Measurements from ENCODE around the gene PHACTR1.

DNA sequence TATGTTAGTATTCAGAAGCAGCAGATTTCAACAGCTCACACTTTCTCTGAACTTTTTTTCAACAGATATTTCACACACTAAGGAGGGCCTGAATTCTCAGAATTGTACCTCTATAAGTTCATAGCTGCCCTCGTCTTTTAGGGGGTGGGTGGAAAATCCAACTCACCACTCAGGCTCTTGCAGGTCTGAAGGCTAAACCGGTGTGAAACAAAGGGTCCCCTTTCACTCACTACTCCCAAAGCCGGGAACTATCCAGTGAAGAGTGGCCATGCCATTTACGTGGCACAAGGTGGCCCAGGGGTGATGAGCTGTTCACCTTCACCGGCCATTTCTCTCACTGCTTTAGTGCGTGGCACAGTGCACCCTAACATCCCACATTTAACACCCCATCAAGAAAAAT is 587.5 kb downstream of the PHACTR1 start:
- TF ChIP-seq, protein P1, sequence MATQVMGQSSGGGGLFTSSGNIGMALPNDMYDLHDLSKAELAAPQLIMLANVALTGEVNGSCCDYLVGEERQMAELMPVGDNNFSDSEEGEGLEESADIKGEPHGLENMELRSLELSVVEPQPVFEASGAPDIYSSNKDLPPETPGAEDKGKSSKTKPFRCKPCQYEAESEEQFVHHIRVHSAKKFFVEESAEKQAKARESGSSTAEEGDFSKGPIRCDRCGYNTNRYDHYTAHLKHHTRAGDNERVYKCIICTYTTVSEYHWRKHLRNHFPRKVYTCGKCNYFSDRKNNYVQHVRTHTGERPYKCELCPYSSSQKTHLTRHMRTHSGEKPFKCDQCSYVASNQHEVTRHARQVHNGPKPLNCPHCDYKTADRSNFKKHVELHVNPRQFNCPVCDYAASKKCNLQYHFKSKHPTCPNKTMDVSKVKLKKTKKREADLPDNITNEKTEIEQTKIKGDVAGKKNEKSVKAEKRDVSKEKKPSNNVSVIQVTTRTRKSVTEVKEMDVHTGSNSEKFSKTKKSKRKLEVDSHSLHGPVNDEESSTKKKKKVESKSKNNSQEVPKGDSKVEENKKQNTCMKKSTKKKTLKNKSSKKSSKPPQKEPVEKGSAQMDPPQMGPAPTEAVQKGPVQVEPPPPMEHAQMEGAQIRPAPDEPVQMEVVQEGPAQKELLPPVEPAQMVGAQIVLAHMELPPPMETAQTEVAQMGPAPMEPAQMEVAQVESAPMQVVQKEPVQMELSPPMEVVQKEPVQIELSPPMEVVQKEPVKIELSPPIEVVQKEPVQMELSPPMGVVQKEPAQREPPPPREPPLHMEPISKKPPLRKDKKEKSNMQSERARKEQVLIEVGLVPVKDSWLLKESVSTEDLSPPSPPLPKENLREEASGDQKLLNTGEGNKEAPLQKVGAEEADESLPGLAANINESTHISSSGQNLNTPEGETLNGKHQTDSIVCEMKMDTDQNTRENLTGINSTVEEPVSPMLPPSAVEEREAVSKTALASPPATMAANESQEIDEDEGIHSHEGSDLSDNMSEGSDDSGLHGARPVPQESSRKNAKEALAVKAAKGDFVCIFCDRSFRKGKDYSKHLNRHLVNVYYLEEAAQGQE (IDR thresholded peaks at IDR 0.05; ENCODE audit: insufficient replicate concordance, low read depth): no peak
- TF ChIP-seq, protein P2, sequence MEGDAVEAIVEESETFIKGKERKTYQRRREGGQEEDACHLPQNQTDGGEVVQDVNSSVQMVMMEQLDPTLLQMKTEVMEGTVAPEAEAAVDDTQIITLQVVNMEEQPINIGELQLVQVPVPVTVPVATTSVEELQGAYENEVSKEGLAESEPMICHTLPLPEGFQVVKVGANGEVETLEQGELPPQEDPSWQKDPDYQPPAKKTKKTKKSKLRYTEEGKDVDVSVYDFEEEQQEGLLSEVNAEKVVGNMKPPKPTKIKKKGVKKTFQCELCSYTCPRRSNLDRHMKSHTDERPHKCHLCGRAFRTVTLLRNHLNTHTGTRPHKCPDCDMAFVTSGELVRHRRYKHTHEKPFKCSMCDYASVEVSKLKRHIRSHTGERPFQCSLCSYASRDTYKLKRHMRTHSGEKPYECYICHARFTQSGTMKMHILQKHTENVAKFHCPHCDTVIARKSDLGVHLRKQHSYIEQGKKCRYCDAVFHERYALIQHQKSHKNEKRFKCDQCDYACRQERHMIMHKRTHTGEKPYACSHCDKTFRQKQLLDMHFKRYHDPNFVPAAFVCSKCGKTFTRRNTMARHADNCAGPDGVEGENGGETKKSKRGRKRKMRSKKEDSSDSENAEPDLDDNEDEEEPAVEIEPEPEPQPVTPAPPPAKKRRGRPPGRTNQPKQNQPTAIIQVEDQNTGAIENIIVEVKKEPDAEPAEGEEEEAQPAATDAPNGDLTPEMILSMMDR (IDR thresholded peaks at IDR 0.05; ENCODE audit: insufficient read depth, low read length): no peak
